ENCODE data around the gene SPHKAP. TPM values are rescaled to one million over a fixed set of nuclear protein-coding genes. Genes with fewer than 3 reads are reported as not detected.

Gene SPHKAP
- total RNA-seq, 1 donor, result not detected

DNA sequence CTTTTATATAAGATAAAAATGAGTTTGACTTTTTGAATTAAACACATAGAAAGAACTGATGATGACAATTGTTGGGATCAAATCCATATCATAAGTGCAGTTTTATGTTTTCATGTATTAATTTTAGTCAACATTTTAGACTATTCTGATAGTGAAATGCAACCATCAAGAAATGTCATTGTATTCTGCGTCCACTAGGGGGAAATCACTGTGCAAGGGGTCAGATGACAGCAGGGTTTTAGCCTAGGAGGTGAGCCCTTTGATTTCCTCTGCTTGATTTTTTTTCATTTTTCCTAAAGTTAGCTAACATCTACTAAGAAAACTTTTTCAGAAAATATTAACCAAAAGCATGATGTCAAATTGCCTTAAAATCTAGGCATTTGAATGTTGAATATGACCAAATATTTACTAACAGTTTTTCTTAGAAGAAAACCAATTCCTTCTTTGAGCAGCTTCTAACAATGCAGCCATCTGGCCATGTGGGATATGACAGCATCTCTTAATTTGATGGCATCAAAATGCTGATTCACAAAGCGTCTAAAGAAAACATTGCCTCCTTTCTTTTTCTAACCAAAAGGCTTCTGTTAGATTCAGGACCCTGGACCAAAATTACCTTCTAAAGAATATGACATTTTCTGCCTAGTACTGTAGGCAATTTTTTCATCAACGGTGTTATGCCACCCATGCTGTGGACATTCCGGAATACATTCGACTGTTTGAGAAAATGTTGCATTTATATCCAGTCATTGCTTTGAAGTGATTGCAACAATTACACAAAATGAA lies 141.5 kb downstream of the SPHKAP start:
- no peak overlapping the region for H3K4me3 ChIP-seq (ENCODE audit: low read depth, low read length)
- DNase-seq (ENCODE audit: low read depth), result peak; percentile 15
- TF ChIP-seq, protein P1, sequence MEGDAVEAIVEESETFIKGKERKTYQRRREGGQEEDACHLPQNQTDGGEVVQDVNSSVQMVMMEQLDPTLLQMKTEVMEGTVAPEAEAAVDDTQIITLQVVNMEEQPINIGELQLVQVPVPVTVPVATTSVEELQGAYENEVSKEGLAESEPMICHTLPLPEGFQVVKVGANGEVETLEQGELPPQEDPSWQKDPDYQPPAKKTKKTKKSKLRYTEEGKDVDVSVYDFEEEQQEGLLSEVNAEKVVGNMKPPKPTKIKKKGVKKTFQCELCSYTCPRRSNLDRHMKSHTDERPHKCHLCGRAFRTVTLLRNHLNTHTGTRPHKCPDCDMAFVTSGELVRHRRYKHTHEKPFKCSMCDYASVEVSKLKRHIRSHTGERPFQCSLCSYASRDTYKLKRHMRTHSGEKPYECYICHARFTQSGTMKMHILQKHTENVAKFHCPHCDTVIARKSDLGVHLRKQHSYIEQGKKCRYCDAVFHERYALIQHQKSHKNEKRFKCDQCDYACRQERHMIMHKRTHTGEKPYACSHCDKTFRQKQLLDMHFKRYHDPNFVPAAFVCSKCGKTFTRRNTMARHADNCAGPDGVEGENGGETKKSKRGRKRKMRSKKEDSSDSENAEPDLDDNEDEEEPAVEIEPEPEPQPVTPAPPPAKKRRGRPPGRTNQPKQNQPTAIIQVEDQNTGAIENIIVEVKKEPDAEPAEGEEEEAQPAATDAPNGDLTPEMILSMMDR (IDR thresholded peaks at IDR 0.05; ENCODE audit: insufficient read depth, low read depth, low read length), result peak; percentile 76

DNA sequence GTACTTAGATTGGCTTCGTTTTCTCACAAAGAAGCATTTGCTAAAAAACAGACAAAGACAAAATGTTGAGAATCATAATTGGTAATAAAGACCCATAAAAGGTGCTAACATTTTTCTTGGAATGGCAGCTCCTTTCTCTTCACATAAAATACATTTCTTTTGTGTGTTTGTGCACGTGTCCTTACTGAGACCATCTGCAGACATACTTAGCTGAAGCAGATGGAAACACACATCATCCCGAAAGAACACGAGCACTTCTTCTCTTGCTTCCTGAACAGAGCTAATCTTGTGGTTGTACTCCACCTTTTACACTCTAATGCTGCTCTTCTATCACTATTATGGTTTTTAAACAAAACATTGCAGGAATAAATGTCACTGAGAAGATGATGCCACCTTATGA lies 142.5 kb downstream of the SPHKAP start:
- DNase-seq (ENCODE audit: low read depth), result no peak
- no peak overlapping the region for H3K4me3 ChIP-seq (ENCODE audit: low read depth, low read length)
- TF ChIP-seq, protein P1 (IDR thresholded peaks at IDR 0.05; ENCODE audit: insufficient read depth, low read depth, low read length), result no peak

DNA sequence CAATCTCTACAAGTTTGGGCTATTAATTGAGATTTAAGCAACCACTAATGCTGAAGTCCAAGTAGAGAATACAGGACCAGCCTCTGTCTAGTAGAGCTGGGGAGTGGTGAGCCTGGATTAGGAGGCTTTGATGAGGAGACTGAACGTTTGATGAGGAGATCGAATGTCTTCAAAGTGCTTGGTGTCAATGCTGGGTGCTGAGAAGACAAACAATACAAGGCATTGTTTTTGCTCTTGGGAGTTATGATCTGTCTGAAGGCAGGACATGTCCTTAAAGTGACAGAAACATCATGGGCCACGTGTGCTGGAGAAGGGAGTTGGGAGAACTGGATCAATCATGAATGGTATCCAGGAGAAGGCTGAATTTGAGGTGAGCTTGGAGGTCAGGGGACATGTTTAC lies 143.6 kb downstream of the SPHKAP start:
- no peak for DNase-seq (ENCODE audit: low read depth)
- TF ChIP-seq, protein P1 (IDR thresholded peaks at IDR 0.05; ENCODE audit: insufficient read depth, low read depth, low read length), result no peak

DNA sequence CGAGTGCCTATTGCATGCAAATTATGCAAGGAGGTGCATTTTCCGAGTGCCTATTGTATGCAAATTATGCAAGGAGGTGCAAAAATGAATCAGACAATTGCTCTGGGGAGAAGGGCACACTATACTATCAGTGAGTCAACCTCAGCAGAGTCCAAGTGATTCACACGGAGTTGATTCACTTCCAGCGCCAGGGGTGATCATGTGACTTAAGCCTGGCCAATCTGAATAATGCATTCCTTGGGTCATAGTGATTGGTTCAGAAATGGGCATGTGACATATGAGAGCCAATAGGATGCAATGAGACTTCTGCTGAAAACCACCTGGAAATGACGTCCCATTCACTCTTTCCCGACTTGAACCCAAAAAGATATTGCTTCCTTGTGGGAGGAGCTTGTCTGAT lies 157.9 kb downstream of the SPHKAP start:
- DNase-seq (ENCODE audit: low read depth), result no peak
- TF ChIP-seq, protein P1 (IDR thresholded peaks at IDR 0.05; ENCODE audit: insufficient read depth, low read depth, low read length), result no peak

More for the DNA sequence above, 143.6 kb downstream of the SPHKAP start:
- no peak overlapping the region for H3K4me3 ChIP-seq (ENCODE audit: low read depth, low read length)

DNA sequence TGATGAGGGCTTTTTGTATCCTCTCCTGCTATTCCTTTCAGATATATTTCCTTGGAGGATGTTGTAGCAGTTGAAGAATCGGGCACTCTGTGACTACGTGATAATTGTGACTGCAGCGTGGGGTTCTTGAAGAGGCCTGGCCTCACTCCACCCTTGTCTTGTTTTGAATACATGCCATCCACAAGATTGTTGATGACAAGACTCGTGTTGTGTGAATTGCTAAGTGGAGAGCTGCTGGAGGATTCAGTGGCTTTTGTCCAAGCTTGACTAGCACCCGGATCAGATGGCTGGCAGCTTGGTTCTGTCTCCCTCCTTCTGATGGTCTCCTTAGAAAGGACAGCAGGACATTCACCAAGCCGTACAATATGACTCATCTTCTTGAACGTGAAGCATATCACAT lies 163.2 kb downstream of the SPHKAP start:
- TF ChIP-seq, protein P1 (IDR thresholded peaks at IDR 0.05; ENCODE audit: insufficient read depth, low read depth, low read length), result no peak
- DNase-seq (ENCODE audit: low read depth), result no peak

More for the DNA sequence above, 157.9 kb downstream of the SPHKAP start:
- no peak overlapping the region for H3K4me3 ChIP-seq (ENCODE audit: low read depth, low read length)

DNA sequence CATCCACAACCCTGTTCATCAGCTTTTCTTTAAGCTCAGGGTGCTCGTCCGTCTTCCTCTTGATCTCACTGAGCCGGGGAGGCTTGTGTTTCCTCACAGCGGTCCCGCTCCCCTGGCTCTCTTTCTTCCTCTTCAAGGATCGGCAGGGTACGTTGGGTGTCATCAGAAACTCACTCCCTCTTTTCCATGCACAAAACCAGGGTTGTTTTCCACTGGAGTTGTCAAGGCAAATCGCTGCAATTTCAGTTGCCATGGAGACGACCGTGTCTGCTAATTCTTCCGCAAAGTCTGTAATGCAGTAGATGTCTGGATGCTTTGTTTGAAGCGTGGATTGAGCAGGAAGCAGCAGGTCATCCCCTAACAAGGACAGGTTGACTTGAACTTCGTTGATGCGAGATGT lies 163.7 kb downstream of the SPHKAP start:
- H3K4me3 ChIP-seq (ENCODE audit: low read depth, low read length), result no peak overlapping the region
- TF ChIP-seq, protein P1 (IDR thresholded peaks at IDR 0.05; ENCODE audit: insufficient read depth, low read depth, low read length), result no peak
- DNase-seq (ENCODE audit: low read depth), result no peak

More for the DNA sequence above, 163.2 kb downstream of the SPHKAP start:
- no peak overlapping the region for H3K4me3 ChIP-seq (ENCODE audit: low read depth, low read length)

Data from fibroblast of villous mesenchyme (primary cell).